Activated naive CD8-positive, alpha-beta T cell treated with anti-CD3 and anti-CD28 coated beads, Interleukin-2, amount 50 U/mL, for 24 hours (primary cell): ENCODE measurements around the gene TMEM138.
"Not testable (repeated sequence)": the region's sequence is repeated elsewhere in the genome, so short reads cannot be mapped to it uniquely, and the experiment has no call there.

ENCODE experiments used
- ATAC-seq: fragments of 150-1000 bp; cut with Tn5 transposase; one replicate; pipeline ENCODE4 v1.10.0; 2021
- DNase-seq: peaks from one replicate; pipeline ENCODE4 v3.0.0; 2021
- H3K27ac Mint-ChIP-seq: one replicate; pipeline ENCODE4 v1.8.0; 2021; ENCODE audit warnings: mild to moderate bottlenecking, mixed read lengths
- H3K27me3 Mint-ChIP-seq: one replicate; pipeline ENCODE4 v1.8.0; 2021; ENCODE audit warnings: mixed read lengths
- H3K36me3 Mint-ChIP-seq: one replicate; pipeline ENCODE4 v1.8.0; 2021; ENCODE audit warnings: low read depth, mixed read lengths
- H3K4me1 Mint-ChIP-seq: one replicate; pipeline ENCODE4 v1.8.0; 2021; ENCODE audit warnings: mixed read lengths
- H3K4me3 Mint-ChIP-seq: one replicate; pipeline ENCODE4 v1.8.0; 2021; ENCODE audit warnings: mild to moderate bottlenecking, moderate library complexity, mixed read lengths
- H3K9me3 Mint-ChIP-seq: one replicate; pipeline ENCODE4 v1.8.0; 2021; ENCODE audit warnings: mixed read lengths

TMEM138 gene

GRCh38 chr11:61368646-61369045 lies 6.5 kb downstream of the TMEM138 start:
- H3K4me3 Mint-ChIP-seq, result no peak overlapping the region
- no peaks in the 10 kb centered on the region for H3K9me3 Mint-ChIP-seq
- peaks cover 19% of the 10 kb centered on the region for H3K4me1 Mint-ChIP-seq
- no peak overlapping the region for H3K27ac Mint-ChIP-seq
- DNase-seq, result no peak
- no peak for ATAC-seq
- no peaks in the 10 kb centered on the region for H3K27me3 Mint-ChIP-seq
- peaks cover 62% of the 10 kb centered on the region for H3K36me3 Mint-ChIP-seq

- no peak overlapping the region for H3K4me3 Mint-ChIP-seq
- no peaks in the 10 kb centered on the region for H3K9me3 Mint-ChIP-seq
- no peaks in the 10 kb centered on the region for H3K27me3 Mint-ChIP-seq
- ATAC-seq (no peak), DNase-seq (no peak)
- peaks cover 14% of the 10 kb centered on the region for H3K4me1 Mint-ChIP-seq
- no peak overlapping the region for H3K27ac Mint-ChIP-seq
- peaks cover 64% of the 10 kb centered on the region for H3K36me3 Mint-ChIP-seq
These were observed 7.5 kb downstream of the TMEM138 start for GRCh38 chr11:61369372-61370348.

GRCh38 chr11:61370349-61371005 lies 8.3 kb downstream of the TMEM138 start:
- no peak for DNase-seq
- Mint-ChIP-seq H3K27ac (no peak overlapping the region), H3K27me3 (no peaks in the 10 kb centered on the region), H3K9me3 (no peaks in the 10 kb centered on the region), H3K36me3 (peaks cover 67% of the 10 kb centered on the region), H3K4me1 (peaks cover 14% of the 10 kb centered on the region), H3K4me3 (no peak overlapping the region)
- peak; percentile 65 for ATAC-seq

- Mint-ChIP-seq H3K27ac (no peak overlapping the region), H3K4me1 (peaks cover 14% of the 10 kb centered on the region), H3K4me3 (no peak overlapping the region), H3K9me3 (no peaks in the 10 kb centered on the region), H3K27me3 (no peaks in the 10 kb centered on the region), H3K36me3 (peaks cover 62% of the 10 kb centered on the region)
- no peak for DNase-seq
- ATAC-seq, result no peak
These were observed 10.7 kb downstream of the TMEM138 start for GRCh38 chr11:61372659-61373420.

GRCh38 chr11:61375761-61376108 lies 13.6 kb downstream of the TMEM138 start:
- H3K36me3 Mint-ChIP-seq, result peaks cover 40% of the 10 kb centered on the region
- H3K27ac Mint-ChIP-seq, result no peak overlapping the region
- no peak overlapping the region for H3K4me3 Mint-ChIP-seq
- H3K4me1 Mint-ChIP-seq, result peaks cover under 1% of the 10 kb centered on the region
- no peaks in the 10 kb centered on the region for H3K9me3 Mint-ChIP-seq
- ATAC-seq, result no peak
- H3K27me3 Mint-ChIP-seq, result no peaks in the 10 kb centered on the region
- no peak for DNase-seq

- H3K4me3 Mint-ChIP-seq, result no peak overlapping the region
- DNase-seq, result no peak
- H3K27ac Mint-ChIP-seq, result no peak overlapping the region
- ATAC-seq, result no peak
- H3K9me3 Mint-ChIP-seq, result no peaks in the 10 kb centered on the region
- no peaks in the 10 kb centered on the region for H3K27me3 Mint-ChIP-seq
- peaks cover 32% of the 10 kb centered on the region for H3K36me3 Mint-ChIP-seq
- no peaks in the 10 kb centered on the region for H3K4me1 Mint-ChIP-seq
These were observed 15.4 kb downstream of the TMEM138 start for GRCh38 chr11:61377461-61378160.

GRCh38 chr11:61378713-61379313 lies 16.6 kb downstream of the TMEM138 start:
- Mint-ChIP-seq H3K9me3 (no peaks in the 10 kb centered on the region), H3K4me1 (no peaks in the 10 kb centered on the region), H3K36me3 (peaks cover 25% of the 10 kb centered on the region), H3K27ac (no peak overlapping the region), H3K27me3 (no peaks in the 10 kb centered on the region), H3K4me3 (no peak overlapping the region)
- no peak for DNase-seq
- ATAC-seq, result no peak

- peaks cover 10% of the 10 kb centered on the region for H3K36me3 Mint-ChIP-seq
- ATAC-seq, result no peak
- DNase-seq, result no peak
- no peaks in the 10 kb centered on the region for H3K9me3 Mint-ChIP-seq
- no peak overlapping the region for H3K4me3 Mint-ChIP-seq
- H3K27ac Mint-ChIP-seq, result no peak overlapping the region
- H3K27me3 Mint-ChIP-seq, result no peaks in the 10 kb centered on the region
- peaks cover 7% of the 10 kb centered on the region for H3K4me1 Mint-ChIP-seq
These were observed 18.7 kb downstream of the TMEM138 start for GRCh38 chr11:61380884-61381283.

GRCh38 chr11:61383859-61384258 lies 21.7 kb downstream of the TMEM138 start:
- DNase-seq, H3K27me3 Mint-ChIP-seq, H3K9me3 Mint-ChIP-seq, H3K27ac Mint-ChIP-seq, H3K36me3 Mint-ChIP-seq, H3K4me3 Mint-ChIP-seq, H3K4me1 Mint-ChIP-seq, ATAC-seq: not testable (repeated sequence)

- DNase-seq, result no peak
- no peak overlapping the region for H3K4me3 Mint-ChIP-seq
- no peak overlapping the region for H3K27ac Mint-ChIP-seq
- no peaks in the 10 kb centered on the region for H3K27me3 Mint-ChIP-seq
- H3K36me3 Mint-ChIP-seq, result no peaks in the 10 kb centered on the region
- H3K9me3 Mint-ChIP-seq, result no peaks in the 10 kb centered on the region
- peak; percentile 20 for ATAC-seq
- H3K4me1 Mint-ChIP-seq, result peaks cover 7% of the 10 kb centered on the region
These were observed 22.4 kb downstream of the TMEM138 start for GRCh38 chr11:61384271-61385242.

GRCh38 chr11:61390161-61390560 lies 28.0 kb downstream of the TMEM138 start:
- Mint-ChIP-seq H3K36me3 (peaks cover 2% of the 10 kb centered on the region), H3K27me3 (no peaks in the 10 kb centered on the region), H3K9me3 (no peaks in the 10 kb centered on the region), H3K4me3 (no peak overlapping the region), H3K4me1 (peaks cover 29% of the 10 kb centered on the region), H3K27ac (no peak overlapping the region)
- DNase-seq (no peak), ATAC-seq (no peak)

GRCh38 chr11:61392981-61393595 lies 30.9 kb downstream of the TMEM138 start:
- Mint-ChIP-seq H3K9me3 (no peaks in the 10 kb centered on the region), H3K27ac (peak overlapping the region; percentile 88), H3K27me3 (no peaks in the 10 kb centered on the region), H3K36me3 (peaks cover 3% of the 10 kb centered on the region), H3K4me3 (peak overlapping the region; percentile 85), H3K4me1 (peaks cover 22% of the 10 kb centered on the region)
- DNase-seq, result peak; percentile 11
- ATAC-seq, result peak; percentile 47

GRCh38 chr11:61401173-61401572 lies 39.0 kb downstream of the TMEM138 start:
- Mint-ChIP-seq H3K36me3 (peaks cover 17% of the 10 kb centered on the region), H3K4me1 (no peaks in the 10 kb centered on the region), H3K27ac (no peak overlapping the region), H3K27me3 (no peaks in the 10 kb centered on the region), H3K4me3 (no peak overlapping the region), H3K9me3 (no peaks in the 10 kb centered on the region)
- DNase-seq (no peak), ATAC-seq (no peak)
